CD4-positive, alpha-beta T cell (primary cell): Measurements from ENCODE around the gene TMEM42. TPM values are rescaled to one million over a fixed set of nuclear protein-coding genes. Genes with fewer than 3 reads are reported as not detected.
A peak's percentile ranks its signal among the peaks of the same experiment; 100 is the strongest.
"Not testable (repeated sequence)": the region's sequence is repeated elsewhere in the genome, so short reads cannot be mapped to it uniquely, and the experiment has no call there.

ENCODE experiments used
- ATAC-seq: fragments of 200-7000 bp; cut with Tn5 transposase; one replicate; pipeline ENCODE4 v1.10.0; 2022; ENCODE audit warnings: mild to moderate bottlenecking; ENCODE audit not compliant: poor library complexity
- CTCF ChIA-PET: fragments of 350-600 bp; sonication (Branson Sonifier 250); formaldehyde crosslinking; loops from one replicate; lab custom pipeline; 2021; ENCODE audit warnings: antibody characterized with exemption, inconsistent platforms; lab: Charles Lee
- POLR2A ChIA-PET: fragments of 350-600 bp; sonication (Branson Sonifier 250); formaldehyde crosslinking; loops from one replicate; lab custom pipeline; 2021; ENCODE audit warnings: antibody characterized with exemption, inconsistent platforms; lab: Charles Lee
- DNase-seq, 14 experiments: peaks; one replicate each; pipeline ENCODE4 v3.0.0-alpha.2; 2013 to 2020; ENCODE audit warnings: mixed read lengths in 2 of 14
- H3K27ac ChIP-seq, 2 donors: one replicate each; pipeline versions ENCODE4 v1.5.1 to v1.7.0; 2013; ENCODE audit warnings: low read length in 2 of 2, low read depth in 1 of 2, mild to moderate bottlenecking in 1 of 2
- H3K27me3 ChIP-seq, 2 experiments: 1 replicate in 1 of 2; 2 replicates in 1 of 2; pipeline versions ENCODE4 v1.6.1 to v1.7.0; 2013; ENCODE audit warnings: low read length in 2 of 2, control low read depth in 1 of 2, mild to moderate bottlenecking in 1 of 2, moderate library complexity in 1 of 2; ENCODE audit not compliant: insufficient read depth in 2 of 2, control insufficient read depth in 1 of 2
- H3K36me3 ChIP-seq: one replicate; pipeline ENCODE4 v1.6.1; 2013; ENCODE audit warnings: low read length, control low read depth; ENCODE audit not compliant: insufficient read depth
- H3K4me1 ChIP-seq: one replicate; pipeline ENCODE4 v1.6.1; 2013; ENCODE audit warnings: low read length, control low read depth; ENCODE audit not compliant: insufficient read depth
- H3K4me3 ChIP-seq: one replicate; pipeline ENCODE4 v1.5.1; 2013; ENCODE audit warnings: mild to moderate bottlenecking, low read length, moderate library complexity
- H3K9me3 ChIP-seq, 2 experiments: 1 replicate in 1 of 2; 2 replicates in 1 of 2; pipeline versions ENCODE4 v1.6.1 to v1.7.0; 2013; ENCODE audit warnings: low read length in 2 of 2, mild to moderate bottlenecking in 2 of 2, control low read depth in 1 of 2, moderate library complexity in 1 of 2; ENCODE audit not compliant: control insufficient read depth in 1 of 2, insufficient read depth in 1 of 2
- H3K27ac Mint-ChIP-seq: one replicate; pipeline ENCODE4 v1.8.0; 2020; ENCODE audit warnings: mixed read lengths
- H3K27me3 Mint-ChIP-seq: one replicate; pipeline ENCODE4 v1.8.0; 2021; ENCODE audit warnings: mixed read lengths
- H3K36me3 Mint-ChIP-seq: one replicate; pipeline ENCODE4 v1.8.0; 2021; ENCODE audit warnings: low read depth, mixed read lengths
- H3K4me1 Mint-ChIP-seq: one replicate; pipeline ENCODE4 v1.8.0; 2021; ENCODE audit warnings: low read depth, mixed read lengths
- H3K4me3 Mint-ChIP-seq: one replicate; pipeline ENCODE4 v1.8.0; 2020; ENCODE audit warnings: mild to moderate bottlenecking, mixed read lengths
- H3K9me3 Mint-ChIP-seq: one replicate; pipeline ENCODE4 v1.8.0; 2020; ENCODE audit warnings: mixed read lengths
- CTCF ChIP-seq: fragments of 200-600 bp; IDR thresholded peaks from one replicate; pipeline ENCODE4 v1.8.0; 2022; ENCODE audit warnings: antibody characterized with exemption, mild to moderate bottlenecking
- intact Hi-C, 2 experiments: fragments of 100-400 bp; cut with DNase I in 1 of 2; cut with micrococcal nuclease in 1 of 2; formaldehyde crosslinking; loops; one replicate each; pipeline versions ENCODE4 v1.15.1 to v1.9.0; 2023 to 2025; cut with DNase I, micrococcal nuclease
- polyA plus RNA-seq, 2 donors: library from polyadenylated mRNA; unstranded; fragments of 120-200 nt; gene quantifications; one replicate each; pipeline ENCODE4 v1.2.1, GENCODE V29; 2013
- total RNA-seq, 174 experiments: library from RNA in 2 of 174; stranded (reverse) in 2 of 174; gene quantifications; one replicate each; pipeline ENCODE4 v1.2.3 and lab custom pipeline; 2021 to 2026

Gene TMEM42
- total RNA-seq (1 to 10 TPM; 6.8 to 8.0 TPM), total RNA-seq (lab: John Stamatoyannopoulos, UW) (4.1 to 31.9 (median 13.1) reads per million in 172 experiments)
- polyA plus RNA-seq (2013, experiment 1 of 2) = 19.7 TPM
- 17.7 TPM for polyA plus RNA-seq (2013, experiment 2 of 2)

GRCh38 chr3:44861412-44862225 lies at the start of gene TMEM42:
Gene TMEM42 (plus strand): TSS chr3:44861912. CDS start chr3:44861925, 13 bp downstream.
- TF ChIP-seq CTCF = no peak
- POLR2A ChIA-PET = interaction anchor here (0.6 to 1.2 kb wide), 2 partner anchors 114 to 524 kb away, joined by 3 to 6 read pairs; partner anchors contain the start of genes EXOSC7, TCAIM and ZDHHC3
- H3K27me3 Mint-ChIP-seq = no peaks in the 10 kb centered on the region
- Histone ChIP-seq H3K27me3 (no peaks in the 10 kb centered on the region), H3K4me3 (peak within 1 kb of the TSS; percentile 76), H3K36me3 (no peaks in the 10 kb centered on the region), H3K4me1 (peaks cover 42% of the 10 kb centered on the region), H3K27ac (peak within 1 kb of the TSS; percentile 72 to 80), H3K9me3 (no peaks in the 10 kb centered on the region)
- ATAC-seq (peak; percentile 91), DNase-seq (peak; percentile 72 to 95 (median 82))
- peaks cover 48% of the 10 kb centered on the region for H3K4me1 Mint-ChIP-seq
- H3K36me3 Mint-ChIP-seq = peaks cover 4% of the 10 kb centered on the region
- intact Hi-C loops = loop anchor here in 1 of 2 experiments (1.0 to 5.0 kb wide), 4 partner anchors 100 to 524 kb away; partner anchors contain the start of genes EXOSC7, KIAA1143, KIF15 and TCAIM
- H3K4me3 Mint-ChIP-seq = peak within 1 kb of the TSS; percentile 91
- peak within 1 kb of the TSS; percentile 88 for H3K27ac Mint-ChIP-seq
- no peaks in the 10 kb centered on the region for H3K9me3 Mint-ChIP-seq
- CTCF ChIA-PET = interaction anchor here (0.9 kb wide), 1 partner anchor 12 kb away, joined by 3 read pairs; no protein-coding TSS in a partner anchor

- ChIA-PET CTCF (no interaction called here), POLR2A (no interaction called here)
- no peak for TF ChIP-seq CTCF
- no peak overlapping the region for H3K27ac Mint-ChIP-seq
- no peaks in the 10 kb centered on the region for H3K27me3 ChIP-seq
- H3K36me3 ChIP-seq = no peaks in the 10 kb centered on the region
- no peaks in the 10 kb centered on the region for H3K9me3 ChIP-seq
- no peaks in the 10 kb centered on the region for H3K9me3 Mint-ChIP-seq
- H3K36me3 Mint-ChIP-seq = no peaks in the 10 kb centered on the region
- H3K4me1 Mint-ChIP-seq = no peaks in the 10 kb centered on the region
- H3K4me3 ChIP-seq = no peak overlapping the region
- intact Hi-C loops = no loop called here
- no peak overlapping the region for H3K27ac ChIP-seq
- no peaks in the 10 kb centered on the region for H3K4me1 ChIP-seq
- no peak overlapping the region for H3K4me3 Mint-ChIP-seq
- H3K27me3 Mint-ChIP-seq = no peaks in the 10 kb centered on the region
- DNase-seq (no peak), ATAC-seq (no peak)
These were observed 47.0 kb upstream of the TMEM42 start for GRCh38 chr3:44814751-44815150.

GRCh38 chr3:44816334-44816733 lies 45.4 kb upstream of the TMEM42 start:
- H3K9me3 ChIP-seq, DNase-seq, H3K9me3 Mint-ChIP-seq, H3K27me3 ChIP-seq, H3K4me3 ChIP-seq, CTCF ChIA-PET, H3K27me3 Mint-ChIP-seq, H3K27ac Mint-ChIP-seq, intact Hi-C loops, H3K4me3 Mint-ChIP-seq, H3K36me3 ChIP-seq, H3K36me3 Mint-ChIP-seq, H3K4me1 Mint-ChIP-seq, H3K4me1 ChIP-seq, POLR2A ChIA-PET, H3K27ac ChIP-seq, ATAC-seq: not testable (repeated sequence)

- H3K27me3 Mint-ChIP-seq, H3K27me3 ChIP-seq, H3K4me3 ChIP-seq, POLR2A ChIA-PET, ATAC-seq, H3K4me1 ChIP-seq, H3K36me3 ChIP-seq, H3K27ac ChIP-seq, H3K4me1 Mint-ChIP-seq, intact Hi-C loops, H3K27ac Mint-ChIP-seq, DNase-seq, H3K4me3 Mint-ChIP-seq, H3K9me3 Mint-ChIP-seq, CTCF ChIA-PET, H3K9me3 ChIP-seq, H3K36me3 Mint-ChIP-seq: not testable (repeated sequence)
These were observed 40.5 kb upstream of the TMEM42 start for GRCh38 chr3:44821206-44821605.
